Measurements from ENCODE around the gene CUBN. TPM values are rescaled to one million over a fixed set of nuclear protein-coding genes. Genes with fewer than 3 reads are reported as not detected.

The CUBN gene
- total and polyA plus RNA-seq, 8 donors, result 0.28 to 1.3 (median 0.66) TPM

DNA sequence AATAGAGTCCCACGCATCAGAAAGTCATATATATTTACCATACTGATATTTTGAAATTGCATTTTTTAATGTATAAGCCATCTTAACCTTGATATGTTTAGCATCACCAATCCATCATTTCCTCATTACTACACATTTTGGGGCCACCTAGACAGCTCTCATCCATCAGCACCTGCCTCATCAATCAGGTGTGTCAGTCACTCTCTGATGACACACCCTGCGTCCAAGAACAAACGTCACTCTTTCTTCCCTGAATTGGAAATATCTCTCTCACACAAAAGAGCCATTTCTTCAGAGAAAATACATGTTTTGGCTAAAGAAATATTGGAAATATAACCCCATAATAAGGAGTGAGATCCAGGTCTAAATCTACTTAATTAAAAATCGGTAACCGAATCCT is 273.5 kb downstream of the CUBN start:
- no peak for FAIRE-seq
- no peak overlapping the region for H3K4me3 ChIP-seq
- TF ChIP-seq, protein P1, sequence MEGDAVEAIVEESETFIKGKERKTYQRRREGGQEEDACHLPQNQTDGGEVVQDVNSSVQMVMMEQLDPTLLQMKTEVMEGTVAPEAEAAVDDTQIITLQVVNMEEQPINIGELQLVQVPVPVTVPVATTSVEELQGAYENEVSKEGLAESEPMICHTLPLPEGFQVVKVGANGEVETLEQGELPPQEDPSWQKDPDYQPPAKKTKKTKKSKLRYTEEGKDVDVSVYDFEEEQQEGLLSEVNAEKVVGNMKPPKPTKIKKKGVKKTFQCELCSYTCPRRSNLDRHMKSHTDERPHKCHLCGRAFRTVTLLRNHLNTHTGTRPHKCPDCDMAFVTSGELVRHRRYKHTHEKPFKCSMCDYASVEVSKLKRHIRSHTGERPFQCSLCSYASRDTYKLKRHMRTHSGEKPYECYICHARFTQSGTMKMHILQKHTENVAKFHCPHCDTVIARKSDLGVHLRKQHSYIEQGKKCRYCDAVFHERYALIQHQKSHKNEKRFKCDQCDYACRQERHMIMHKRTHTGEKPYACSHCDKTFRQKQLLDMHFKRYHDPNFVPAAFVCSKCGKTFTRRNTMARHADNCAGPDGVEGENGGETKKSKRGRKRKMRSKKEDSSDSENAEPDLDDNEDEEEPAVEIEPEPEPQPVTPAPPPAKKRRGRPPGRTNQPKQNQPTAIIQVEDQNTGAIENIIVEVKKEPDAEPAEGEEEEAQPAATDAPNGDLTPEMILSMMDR (IDR thresholded peaks at IDR 0.05), result no peak
- H3K4me1 ChIP-seq, result peaks cover 0 to 6% (median 0%) of the 10 kb centered on the region in 3 donors
- DNase-seq, result no peak
- 78 to 79% methylated on average over 5 of the region's 5 CpGs for WGBS, 2 donors
- no peaks in the 10 kb centered on the region for H3K27me3 ChIP-seq
- H3K36me3 ChIP-seq, result no peaks in the 10 kb centered on the region
- no peak for ATAC-seq
- H3K9me3 ChIP-seq, result no peaks in the 10 kb centered on the region
- no peak overlapping the region for H3K27ac ChIP-seq
- intact Hi-C loops (cut with DNase I), result no loop called here

DNA sequence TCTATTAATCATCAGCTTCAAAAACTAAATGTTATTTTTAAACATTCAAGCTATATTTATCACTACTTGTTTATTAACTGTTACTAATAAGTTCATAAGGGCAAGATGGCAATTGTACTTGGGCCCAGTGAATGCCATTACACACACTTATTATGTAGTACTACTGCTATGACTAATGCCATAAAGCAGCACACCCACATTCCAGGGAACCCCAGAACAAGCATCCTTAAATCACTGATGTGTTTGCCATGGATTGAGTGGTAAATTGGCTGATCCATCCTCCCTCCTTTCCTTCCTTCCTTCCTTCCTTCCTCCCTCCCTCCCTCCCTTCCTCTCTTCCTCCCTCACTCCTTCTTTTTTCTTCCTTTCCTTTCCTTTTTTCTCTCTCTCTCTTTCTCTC is 275.0 kb downstream of the CUBN start:
- TF ChIP-seq, protein P1 (IDR thresholded peaks at IDR 0.05), result no peak
- DNase-seq, result no peak
- H3K36me3 ChIP-seq, result no peaks in the 10 kb centered on the region
- H3K4me1 ChIP-seq, result peaks cover 0 to 6% (median 0%) of the 10 kb centered on the region in 3 donors
- H3K27ac ChIP-seq, result no peak overlapping the region
- no peak for FAIRE-seq
- no peak for ATAC-seq
- no peaks in the 10 kb centered on the region for H3K9me3 ChIP-seq
- no peak overlapping the region for H3K4me3 ChIP-seq
- H3K27me3 ChIP-seq, result no peaks in the 10 kb centered on the region
- intact Hi-C loops (cut with DNase I), result no loop called here

DNA sequence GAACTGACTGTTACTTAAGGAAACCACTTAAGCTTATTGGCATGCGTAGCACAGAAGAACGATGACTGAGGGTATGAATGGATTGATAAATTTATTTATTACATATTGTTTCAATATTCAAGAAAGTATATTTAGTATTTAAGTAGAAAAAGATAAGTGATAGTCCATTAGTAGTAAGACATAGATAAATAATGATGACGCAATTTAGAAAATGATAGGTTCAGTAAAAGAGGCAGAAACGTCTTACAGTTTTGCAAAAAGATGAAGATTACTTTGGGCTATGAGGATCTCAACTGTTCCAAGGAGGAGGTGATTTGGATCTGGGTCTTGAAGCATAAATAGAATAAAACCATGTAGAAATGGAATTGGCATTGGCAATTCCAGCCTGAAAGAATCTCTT is 275.8 kb downstream of the CUBN start:
- H3K36me3 ChIP-seq, result no peaks in the 10 kb centered on the region
- H3K27me3 ChIP-seq, result no peaks in the 10 kb centered on the region
- peaks cover 0 to 6% (median 0%) of the 10 kb centered on the region in 3 donors for H3K4me1 ChIP-seq
- intact Hi-C loops (cut with DNase I), result no loop called here
- no peak for FAIRE-seq
- no peak overlapping the region for H3K4me3 ChIP-seq
- no peak overlapping the region for H3K27ac ChIP-seq
- TF ChIP-seq, protein P1 (IDR thresholded peaks at IDR 0.05), result no peak
- DNase-seq, result no peak
- H3K9me3 ChIP-seq, result no peaks in the 10 kb centered on the region
- 86 to 93% methylated on average over 4 of the region's 4 CpGs for WGBS, 2 donors
- ATAC-seq, result no peak

DNA sequence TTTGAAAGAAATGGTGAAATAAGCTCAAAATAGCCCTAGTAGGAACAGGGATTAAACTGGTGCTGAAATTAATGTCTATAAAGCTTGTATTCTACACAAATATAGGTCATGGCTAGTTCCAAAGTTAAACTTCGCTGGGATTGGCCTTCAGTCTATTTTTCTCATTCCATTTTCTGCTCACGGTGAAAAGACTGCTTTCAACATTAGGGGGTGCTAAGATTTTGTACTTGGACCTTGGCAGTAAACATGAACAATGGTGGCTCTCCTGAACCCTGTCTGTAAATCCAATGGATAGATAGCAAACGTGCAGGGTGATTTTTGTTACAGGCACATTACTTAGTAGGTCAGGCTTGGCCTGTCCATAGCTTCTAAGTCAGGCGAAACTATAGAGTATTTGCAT is 276.4 kb downstream of the CUBN start:
- H3K27ac ChIP-seq, result no peak overlapping the region
- H3K9me3 ChIP-seq, result no peaks in the 10 kb centered on the region
- no peak overlapping the region for H3K4me3 ChIP-seq
- FAIRE-seq (no peak), DNase-seq (no peak), ATAC-seq (peak in 1 of 4 donors; percentile 36)
- intact Hi-C loops (cut with DNase I), result no loop called here
- TF ChIP-seq, protein P1 (IDR thresholded peaks at IDR 0.05), result no peak
- WGBS, 2 donors, result 54 to 59% methylated on average over 4 of the region's 4 CpGs
- no peaks in the 10 kb centered on the region for H3K27me3 ChIP-seq
- no peaks in the 10 kb centered on the region for H3K36me3 ChIP-seq
- peaks cover 0 to 6% (median 0%) of the 10 kb centered on the region in 3 donors for H3K4me1 ChIP-seq

DNA sequence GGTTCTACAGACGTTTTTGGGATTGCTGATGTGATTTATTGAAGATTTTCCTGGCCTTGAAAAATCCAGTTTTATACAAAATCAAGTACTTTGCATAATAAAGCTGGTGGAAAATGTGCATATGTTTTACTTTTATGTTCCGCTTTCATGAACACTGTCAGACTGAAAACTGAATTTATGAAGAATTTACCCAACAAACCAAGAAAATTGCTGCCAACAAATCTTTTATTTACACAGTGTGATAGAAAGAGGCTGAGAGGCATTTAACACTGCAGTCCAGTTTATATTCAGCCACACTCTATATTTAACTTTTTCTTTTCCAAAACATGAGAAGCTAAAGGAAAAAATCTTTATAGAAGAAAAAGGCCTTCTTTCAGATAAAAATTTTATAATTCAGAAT is 277.0 kb downstream of the CUBN start:
- TF ChIP-seq, protein P1 (IDR thresholded peaks at IDR 0.05), result no peak
- Histone ChIP-seq H3K27me3 (no peaks in the 10 kb centered on the region), H3K4me1 (peaks cover 0 to 6% (median 0%) of the 10 kb centered on the region in 3 donors), H3K4me3 (no peak overlapping the region), H3K27ac (no peak overlapping the region), H3K9me3 (no peaks in the 10 kb centered on the region), H3K36me3 (no peaks in the 10 kb centered on the region)
- no peak for DNase-seq
- intact Hi-C loops (cut with DNase I), result no loop called here
- no peak for FAIRE-seq
- no peak for ATAC-seq
- 32 to 43% methylated on average over 2 of the region's 2 CpGs for WGBS, 2 donors

All from pancreas (tissue), 10 donors.